ENCODE data around the gene TRIM68. TPM values are rescaled to one million over a fixed set of nuclear protein-coding genes. Genes with fewer than 3 reads are reported as not detected.

The TRIM68 gene
- total and polyA plus RNA-seq, 4 donors = 2.6 to 11.2 (median 5.4) TPM

- H3K27ac ChIP-seq (ENCODE audit: low read depth in 1 of 2, low read length in 2 of 2) = no peak overlapping the region
- 79% methylated on average over 2 of the region's 2 CpGs for WGBS
These were observed 37.9 kb upstream of the TRIM68 start for GRCh38 chr11:4645974-4646373.

GRCh38 chr11:4644233-4644632 lies 36.2 kb upstream of the TRIM68 start:
- Histone ChIP-seq H3K4me3 (ENCODE audit: low read depth in 1 of 3, low read length in 3 of 3) (no peak overlapping the region), H3K27ac (ENCODE audit: low read depth in 1 of 2, low read length in 2 of 2) (no peak overlapping the region), H3K36me3 (ENCODE audit: control insufficient read depth in 4 of 4, insufficient read depth in 3 of 4, low read depth in 1 of 4, low read length in 3 of 4) (no peaks in the 10 kb centered on the region), H3K9ac (ENCODE audit: low read depth in 1 of 2, low read length in 2 of 2) (no peak overlapping the region), H3K27me3 (ENCODE audit: control insufficient read depth in 4 of 4, insufficient read depth in 4 of 4, low read length in 3 of 4) (peaks cover 0 to 6% (median 0%) of the 10 kb centered on the region in 4 donors), H3K9me3 (ENCODE audit: control insufficient read depth in 4 of 4, low read length in 3 of 4) (no peaks in the 10 kb centered on the region), H3K4me1 (ENCODE audit: control insufficient read depth in 4 of 4, insufficient read depth in 4 of 4, low read length in 3 of 4) (no peaks in the 10 kb centered on the region)
- DNase-seq (ENCODE audit: low spot score) = no peak
- whole genome bisulfite sequencing = 63% methylated on average over 4 of the region's 4 CpGs
- TF ChIP-seq, protein P1, sequence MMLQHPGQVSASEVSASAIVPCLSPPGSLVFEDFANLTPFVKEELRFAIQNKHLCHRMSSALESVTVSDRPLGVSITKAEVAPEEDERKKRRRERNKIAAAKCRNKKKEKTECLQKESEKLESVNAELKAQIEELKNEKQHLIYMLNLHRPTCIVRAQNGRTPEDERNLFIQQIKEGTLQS (IDR thresholded peaks at IDR 0.05) = no peak
- TF ChIP-seq GABPA (IDR thresholded peaks at IDR 0.05 in 1 of 2, conservative IDR thresholded peaks at IDR 0.05 in 1 of 2) = no peak
- no peak for TF ChIP-seq REST (IDR thresholded peaks at IDR 0.05)
- TF ChIP-seq TAF1 (conservative IDR thresholded peaks at IDR 0.05) = no peak
- TF ChIP-seq, protein P2, sequence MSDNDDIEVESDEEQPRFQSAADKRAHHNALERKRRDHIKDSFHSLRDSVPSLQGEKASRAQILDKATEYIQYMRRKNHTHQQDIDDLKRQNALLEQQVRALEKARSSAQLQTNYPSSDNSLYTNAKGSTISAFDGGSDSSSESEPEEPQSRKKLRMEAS (IDR thresholded peaks at IDR 0.05) = no peak
- TF ChIP-seq JUND (IDR thresholded peaks at IDR 0.05) = no peak
- no peak for TF ChIP-seq CTCF (IDR thresholded peaks at IDR 0.05; ENCODE audit: low read depth, low read length, missing input control)
- no peak for TF ChIP-seq HNF4G (IDR thresholded peaks at IDR 0.05)

More at GRCh38 chr11:4645974-4646373, 37.9 kb upstream of the TRIM68 start:
- peaks cover 0 to 6% (median 0%) of the 10 kb centered on the region in 4 donors for H3K27me3 ChIP-seq (ENCODE audit: control insufficient read depth in 4 of 4, insufficient read depth in 4 of 4, low read length in 3 of 4)
- H3K9me3 ChIP-seq (ENCODE audit: control insufficient read depth in 4 of 4, low read length in 3 of 4) = no peaks in the 10 kb centered on the region
- TF ChIP-seq SP1 (IDR thresholded peaks at IDR 0.05) (no peak), RAD21 (IDR thresholded peaks at IDR 0.05) (no peak), EGR1 (IDR thresholded peaks at IDR 0.05; ENCODE audit: low read depth in 2 of 2) (no peak), JUND (IDR thresholded peaks at IDR 0.05) (no peak), GABPA (IDR thresholded peaks at IDR 0.05 in 1 of 2, conservative IDR thresholded peaks at IDR 0.05 in 1 of 2) (no peak), FOXA1 (IDR thresholded peaks at IDR 0.05) (no peak), HNF4G (IDR thresholded peaks at IDR 0.05) (no peak), YY1 (IDR thresholded peaks at IDR 0.05) (no peak)
- TF ChIP-seq, protein P2 (IDR thresholded peaks at IDR 0.05) = no peak
- TF ChIP-seq, protein P3, sequence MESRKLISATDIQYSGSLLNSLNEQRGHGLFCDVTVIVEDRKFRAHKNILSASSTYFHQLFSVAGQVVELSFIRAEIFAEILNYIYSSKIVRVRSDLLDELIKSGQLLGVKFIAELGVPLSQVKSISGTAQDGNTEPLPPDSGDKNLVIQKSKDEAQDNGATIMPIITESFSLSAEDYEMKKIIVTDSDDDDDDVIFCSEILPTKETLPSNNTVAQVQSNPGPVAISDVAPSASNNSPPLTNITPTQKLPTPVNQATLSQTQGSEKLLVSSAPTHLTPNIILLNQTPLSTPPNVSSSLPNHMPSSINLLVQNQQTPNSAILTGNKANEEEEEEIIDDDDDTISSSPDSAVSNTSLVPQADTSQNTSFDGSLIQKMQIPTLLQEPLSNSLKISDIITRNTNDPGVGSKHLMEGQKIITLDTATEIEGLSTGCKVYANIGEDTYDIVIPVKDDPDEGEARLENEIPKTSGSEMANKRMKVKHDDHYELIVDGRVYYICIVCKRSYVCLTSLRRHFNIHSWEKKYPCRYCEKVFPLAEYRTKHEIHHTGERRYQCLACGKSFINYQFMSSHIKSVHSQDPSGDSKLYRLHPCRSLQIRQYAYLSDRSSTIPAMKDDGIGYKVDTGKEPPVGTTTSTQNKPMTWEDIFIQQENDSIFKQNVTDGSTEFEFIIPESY (IDR thresholded peaks at IDR 0.05) = no peak
- DNase-seq (ENCODE audit: low spot score) = no peak
- no peaks in the 10 kb centered on the region for H3K4me1 ChIP-seq (ENCODE audit: control insufficient read depth in 4 of 4, insufficient read depth in 4 of 4, low read length in 3 of 4)
- H3K4me3 ChIP-seq (ENCODE audit: low read depth in 1 of 3, low read length in 3 of 3) = no peak overlapping the region
- no peak overlapping the region for H3K9ac ChIP-seq (ENCODE audit: low read depth in 1 of 2, low read length in 2 of 2)
- H3K36me3 ChIP-seq (ENCODE audit: control insufficient read depth in 4 of 4, insufficient read depth in 3 of 4, low read depth in 1 of 4, low read length in 3 of 4) = no peaks in the 10 kb centered on the region

Data from liver (tissue), 9 donors.